Activated B cell treated with CpG ODN at 0.5 μM for 24 hours (primary cell): ENCODE measurements around the gene NDUFAF8. TPM values are rescaled to one million over a fixed set of nuclear protein-coding genes. Genes with fewer than 3 reads are reported as not detected.

Source experiments
- ATAC-seq: fragments of 200-7000 bp; cut with Tn5 transposase; one replicate; pipeline ENCODE4 v1.10.0; 2021; ENCODE audit warnings: low read depth, mild to moderate bottlenecking, moderate library complexity
- CTCF ChIA-PET: fragments of 350-600 bp; sonication (Branson Sonifier 250); formaldehyde crosslinking; loops from one replicate; lab custom pipeline; 2021; ENCODE audit warnings: antibody characterized with exemption; lab: Charles Lee
- POLR2A ChIA-PET: fragments of 350-600 bp; sonication (Branson Sonifier 250); formaldehyde crosslinking; loops from one replicate; lab custom pipeline; 2021; ENCODE audit warnings: antibody characterized with exemption; lab: Charles Lee
- DNase-seq: peaks from one replicate; pipeline ENCODE4 v3.0.0; 2022
- H3K27ac Mint-ChIP-seq: one replicate; pipeline ENCODE4 v1.8.0; 2020; ENCODE audit warnings: mixed read lengths
- H3K27me3 Mint-ChIP-seq: one replicate; pipeline ENCODE4 v1.8.0; 2021; ENCODE audit warnings: mixed read lengths
- H3K36me3 Mint-ChIP-seq: one replicate; pipeline ENCODE4 v1.8.0; 2021; ENCODE audit warnings: low read depth, mixed read lengths
- H3K4me1 Mint-ChIP-seq: one replicate; pipeline ENCODE4 v1.8.0; 2021; ENCODE audit warnings: mixed read lengths
- H3K4me3 Mint-ChIP-seq: one replicate; pipeline ENCODE4 v1.8.0; 2020; ENCODE audit warnings: mild to moderate bottlenecking, mixed read lengths
- H3K9me3 Mint-ChIP-seq: one replicate; pipeline ENCODE4 v1.8.0; 2020; ENCODE audit warnings: mixed read lengths
- CTCF ChIP-seq: fragments of 200-600 bp; IDR thresholded peaks from one replicate; pipeline ENCODE4 v1.8.0; 2022; ENCODE audit warnings: antibody characterized with exemption, mild to moderate bottlenecking
- intact Hi-C: fragments of 100-400 bp; cut with micrococcal nuclease; formaldehyde crosslinking; loops from one replicate; pipeline ENCODE4 v1.15.1; 2024
- total RNA-seq: library from RNA; stranded (reverse); gene quantifications from 2 replicates; pipeline ENCODE4 v1.2.3, GENCODE V29; 2022

Gene NDUFAF8
- total RNA-seq, 1 donor from 2014 or later: 55.8 TPM

DNA sequence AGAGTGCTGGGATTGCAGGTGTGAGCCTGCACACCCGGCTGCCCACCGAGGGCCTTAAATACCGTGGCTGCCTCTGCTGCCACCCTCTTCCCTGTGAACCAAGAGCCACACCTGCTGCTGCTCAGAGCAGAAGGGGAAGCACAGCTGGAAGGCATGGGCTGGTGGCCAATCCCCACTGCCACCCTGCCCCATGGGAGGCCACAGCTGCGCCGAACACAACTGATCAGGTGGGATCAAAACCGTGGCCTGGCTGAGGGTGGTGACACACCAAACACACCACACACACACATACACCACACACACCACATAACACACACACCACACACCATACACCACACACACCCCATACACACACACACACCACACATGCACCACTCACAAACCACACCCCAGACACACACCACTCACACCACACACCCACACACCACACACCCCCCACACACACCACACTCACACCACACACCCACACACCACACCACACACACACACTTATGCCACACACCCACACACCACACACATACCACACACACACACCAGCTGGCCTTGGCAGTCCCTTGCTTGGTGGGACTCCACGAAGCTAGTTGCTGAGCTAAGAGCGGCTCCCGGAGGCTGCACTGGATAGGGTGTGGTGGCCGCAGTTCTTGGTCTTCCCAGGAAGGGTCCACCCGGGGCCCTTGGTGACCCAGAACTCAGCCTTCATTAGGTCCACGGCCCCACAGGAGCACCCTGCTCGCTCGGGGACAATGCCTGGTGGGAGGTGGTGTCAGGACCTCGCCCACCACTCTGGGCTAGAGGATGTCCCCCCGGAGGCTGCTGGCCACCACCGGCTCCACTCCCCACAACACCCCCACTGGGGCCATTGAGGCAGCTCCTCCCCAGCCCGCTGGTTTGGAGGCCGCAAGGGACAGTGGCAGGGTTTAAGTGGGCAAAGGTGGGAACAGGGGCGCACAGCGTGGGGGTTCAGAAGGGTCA lies 31.2 kb upstream of the NDUFAF8 start:
- Mint-ChIP-seq H3K27me3 (no peaks in the 10 kb centered on the region), H3K36me3 (peaks cover 19% of the 10 kb centered on the region), H3K4me3 (no peak overlapping the region), H3K4me1 (peaks cover 7% of the 10 kb centered on the region), H3K9me3 (no peaks in the 10 kb centered on the region), H3K27ac (no peak overlapping the region)
- DNase-seq (no peak), ATAC-seq (peak; percentile 52)
- intact Hi-C loops: no loop called here
- TF ChIP-seq CTCF: no peak
- CTCF ChIA-PET: no interaction called here
- POLR2A ChIA-PET: interaction anchor here (0.6 kb wide), 1 partner anchor 33 kb away, joined by 3 read pairs; no protein-coding TSS in a partner anchor

GRCh38 chr17:81208651-81209050 lies 30.5 kb upstream of the NDUFAF8 start:
- H3K4me3 Mint-ChIP-seq: no peak overlapping the region
- ATAC-seq (no peak), DNase-seq (no peak)
- intact Hi-C loops: no loop called here
- TF ChIP-seq CTCF: no peak
- H3K9me3 Mint-ChIP-seq: no peaks in the 10 kb centered on the region
- POLR2A ChIA-PET: no interaction called here
- no peaks in the 10 kb centered on the region for H3K27me3 Mint-ChIP-seq
- peaks cover 7% of the 10 kb centered on the region for H3K4me1 Mint-ChIP-seq
- H3K36me3 Mint-ChIP-seq: peaks cover 11% of the 10 kb centered on the region
- CTCF ChIA-PET: no interaction called here
- no peak overlapping the region for H3K27ac Mint-ChIP-seq

DNA sequence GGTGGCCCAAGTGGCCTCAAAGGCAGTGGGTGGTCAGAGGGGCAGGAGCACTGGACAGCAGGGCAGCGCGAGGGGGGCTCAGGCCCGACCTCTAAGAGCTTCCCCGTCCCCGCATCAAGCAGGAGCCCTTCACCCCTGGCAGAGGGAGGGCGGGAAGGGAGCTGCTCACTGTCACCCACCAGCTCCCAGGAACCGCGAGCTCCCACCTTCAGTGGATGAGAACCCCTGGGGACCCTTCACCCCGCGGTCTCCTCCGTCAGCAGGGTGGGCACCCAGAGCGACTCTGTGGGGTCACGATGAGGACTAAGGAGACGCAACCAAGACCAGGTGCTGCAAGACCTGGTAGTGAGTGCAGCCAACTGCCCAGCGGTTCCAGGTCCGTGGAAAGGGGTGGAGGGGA lies 30.0 kb upstream of the NDUFAF8 start:
- H3K9me3 Mint-ChIP-seq: no peaks in the 10 kb centered on the region

GRCh38 chr17:81210466-81210865 lies 28.7 kb upstream of the NDUFAF8 start:
- no peak for DNase-seq
- Mint-ChIP-seq H3K36me3 (peaks cover 7% of the 10 kb centered on the region), H3K9me3 (no peaks in the 10 kb centered on the region), H3K4me1 (peaks cover 7% of the 10 kb centered on the region), H3K4me3 (no peak overlapping the region), H3K27ac (no peak overlapping the region), H3K27me3 (no peaks in the 10 kb centered on the region)
- POLR2A ChIA-PET: interaction anchor here (1.2 kb wide), 1 partner anchor 12 kb away, joined by 4 read pairs; the partner anchor contains the start of gene CEP131
- CTCF ChIA-PET: no interaction called here
- ATAC-seq: no peak
- no peak for TF ChIP-seq CTCF
- intact Hi-C loops: no loop called here

More for the DNA sequence above, 30.0 kb upstream of the NDUFAF8 start:
- H3K4me1 Mint-ChIP-seq: peaks cover 7% of the 10 kb centered on the region
- intact Hi-C loops: no loop called here
- no peak for ATAC-seq
- ChIA-PET CTCF (no interaction called here), POLR2A (no interaction called here)
- no peak overlapping the region for H3K4me3 Mint-ChIP-seq
- peaks cover 11% of the 10 kb centered on the region for H3K36me3 Mint-ChIP-seq
- DNase-seq: no peak
- no peak for TF ChIP-seq CTCF
- no peak overlapping the region for H3K27ac Mint-ChIP-seq
- no peaks in the 10 kb centered on the region for H3K27me3 Mint-ChIP-seq

GRCh38 chr17:81210868-81211267 lies 28.2 kb upstream of the NDUFAF8 start:
- intact Hi-C loops: no loop called here

More at GRCh38 chr17:81210868-81211267, 28.2 kb upstream of the NDUFAF8 start:
- ChIA-PET POLR2A (interaction anchor here (1.2 kb wide), 1 partner anchor 12 kb away, joined by 4 read pairs; the partner anchor contains the start of gene CEP131), CTCF (no interaction called here)
- H3K36me3 Mint-ChIP-seq: peaks cover 10% of the 10 kb centered on the region
- no peak overlapping the region for H3K27ac Mint-ChIP-seq
- no peaks in the 10 kb centered on the region for H3K27me3 Mint-ChIP-seq
- no peak for TF ChIP-seq CTCF
- H3K4me1 Mint-ChIP-seq: peaks cover 7% of the 10 kb centered on the region
- DNase-seq (no peak), ATAC-seq (no peak)
- no peaks in the 10 kb centered on the region for H3K9me3 Mint-ChIP-seq
- no peak overlapping the region for H3K4me3 Mint-ChIP-seq
